HG03439 (cell line): ENCODE results near the gene MYH1.
"Not testable (repeated sequence)": the region's sequence is repeated elsewhere in the genome, so short reads cannot be mapped to it uniquely, and the experiment has no call there.

Source experiments
- ATAC-seq: cut with Tn5 transposase; IDR thresholded peaks from one replicate; pipeline ENCODE4 v1.9.1; 2021; ENCODE audit warnings: mild to moderate bottlenecking, moderate library complexity; ENCODE audit not compliant: unreplicated experiment

MYH1 gene

DNA sequence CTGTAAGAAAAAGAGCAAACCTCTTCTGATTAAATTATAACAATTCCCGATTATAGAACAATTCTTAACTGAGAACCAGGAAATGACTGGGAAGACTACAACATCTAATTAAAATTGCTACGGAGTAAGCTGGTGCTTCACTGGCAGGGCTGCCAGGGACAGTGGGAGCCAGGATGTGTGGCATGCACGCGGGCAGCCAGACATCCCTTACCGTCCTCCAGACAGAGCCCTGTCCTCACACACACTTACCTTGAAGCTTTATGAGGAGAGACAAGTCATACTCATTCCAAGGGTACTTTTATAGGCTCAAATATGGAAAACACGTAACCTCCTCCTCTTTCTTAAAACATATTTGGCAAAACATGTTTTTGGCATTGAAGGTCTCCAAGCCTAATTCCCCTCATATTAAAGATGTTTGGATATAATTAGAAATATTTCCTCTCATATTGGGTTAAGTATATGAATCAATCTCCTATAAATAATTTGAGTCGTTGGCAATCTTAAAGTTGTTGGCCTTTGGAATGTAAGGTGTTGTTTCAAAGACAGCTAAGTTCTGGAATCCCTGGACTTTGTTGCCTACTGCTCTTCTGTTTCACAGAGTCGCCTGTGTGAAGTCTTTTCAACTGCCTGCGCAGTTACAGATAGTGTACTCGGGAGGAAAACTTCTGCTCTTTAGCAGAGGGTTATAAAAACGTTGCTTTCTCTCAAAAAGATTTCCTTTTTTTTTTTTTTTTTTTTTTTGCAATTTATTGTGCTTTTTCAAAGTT, at the start of gene MYH1:
TSS of gene MYH1 (minus strand) at position 272 of the 767 bp plus-strand sequence. CDS start 1,900 bp downstream, outside the sequence.
- ATAC-seq: no peak

GRCh38 chr17:10563991-10564660, 45.8 kb upstream of the MYH1 start:
- no peak for ATAC-seq

DNA sequence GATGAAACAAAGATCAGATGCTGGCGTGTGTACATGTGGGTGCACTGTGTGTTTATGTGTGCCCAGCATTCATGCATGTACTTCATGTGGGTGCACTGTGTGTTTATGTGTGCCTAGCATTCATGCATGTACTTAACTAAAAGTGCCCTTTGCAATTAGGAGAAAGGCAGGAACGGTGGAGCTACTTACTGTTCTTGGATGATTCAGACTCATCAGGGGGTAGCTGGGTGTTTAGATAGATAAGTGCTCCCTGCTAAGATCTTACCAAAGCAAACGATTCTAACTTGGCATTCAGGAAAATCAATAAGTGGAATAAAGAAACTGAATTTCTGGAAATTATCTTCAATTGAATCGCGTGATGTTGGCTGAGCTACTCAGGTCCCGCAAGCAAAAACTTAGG, 39.7 kb upstream of the MYH1 start:
- no peak for ATAC-seq

- ATAC-seq: no peak
These were observed 39.1 kb upstream of the MYH1 start for GRCh38 chr17:10557422-10557821.

DNA sequence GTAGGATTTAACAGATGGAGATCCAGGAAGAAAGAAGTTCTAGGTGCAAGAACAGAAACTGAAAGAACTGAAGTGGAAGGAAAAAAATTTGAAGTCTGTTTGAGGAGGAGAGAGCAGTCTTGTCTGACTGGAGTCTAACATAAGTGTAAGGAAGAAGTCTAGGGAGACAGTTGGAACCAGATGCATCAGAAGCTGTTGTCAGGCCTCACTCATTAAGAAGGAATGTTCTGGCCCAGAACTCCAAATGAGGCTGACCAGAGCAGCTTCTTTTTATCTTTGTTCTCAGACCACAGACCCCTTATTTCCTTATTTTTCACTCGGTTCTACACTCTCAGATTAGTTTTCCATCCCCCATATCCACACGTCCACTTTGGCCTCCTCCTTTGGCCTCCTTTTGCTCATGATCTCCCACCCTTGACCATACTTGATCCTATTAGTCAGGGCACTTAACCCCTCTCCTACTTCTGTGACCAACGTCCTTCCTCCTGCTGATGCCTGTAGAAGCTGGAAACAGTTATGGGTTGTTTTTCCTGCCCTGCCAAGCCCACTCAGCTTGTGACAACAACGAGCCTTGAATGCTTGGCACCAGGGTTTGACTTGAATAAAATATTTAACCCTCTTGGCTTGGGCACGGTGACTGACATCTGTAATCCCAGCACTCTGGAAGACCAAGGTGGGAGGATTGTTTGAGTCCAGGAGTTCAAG, 38.1 kb upstream of the MYH1 start:
- ATAC-seq: no peak

- no peak for ATAC-seq
These were observed 31.7 kb upstream of the MYH1 start for GRCh38 chr17:10550014-10550413.

DNA sequence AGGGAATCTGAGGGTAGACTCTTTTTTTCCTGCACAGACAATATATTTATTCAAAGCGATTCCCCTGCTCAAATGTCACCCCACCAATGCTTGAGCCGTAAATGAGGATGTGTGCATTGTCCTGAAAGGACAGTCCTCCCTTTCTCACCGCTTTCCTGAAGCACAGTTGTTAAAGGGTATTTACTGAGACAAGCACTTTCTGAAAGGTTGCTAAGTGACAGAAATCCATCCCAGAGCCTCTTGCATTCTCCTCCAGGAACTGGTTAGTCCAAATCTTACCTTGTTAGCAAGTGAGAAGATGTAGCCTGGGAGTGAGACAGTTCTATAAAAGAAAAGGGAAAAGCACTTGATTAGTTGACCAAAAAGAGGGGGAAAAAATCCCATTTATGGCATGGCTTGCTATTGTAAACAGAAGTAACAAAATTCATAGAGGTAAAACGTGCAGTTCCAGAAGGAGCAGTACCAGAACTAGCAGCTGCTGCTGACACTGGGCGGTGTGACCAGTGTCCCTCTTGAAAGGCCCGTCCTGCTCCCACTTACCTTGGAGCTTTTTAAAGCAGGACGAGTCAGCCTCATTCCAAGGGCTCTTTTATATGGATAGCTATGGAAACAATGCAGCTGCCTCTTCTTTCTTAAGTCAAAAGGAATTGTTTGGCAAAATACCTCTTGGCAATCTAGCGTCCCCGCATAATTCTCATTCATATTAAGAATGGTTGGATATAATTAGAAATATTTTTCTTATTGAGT, 30.9 kb upstream of the MYH1 start, which contains the start of gene MYH2:
TSS of gene MYH2 (minus strand) at position 563 of the 747 bp plus-strand sequence. CDS start 1,738 bp downstream, outside the sequence.
- no peak for ATAC-seq

GRCh38 chr17:10547351-10547750, 29.0 kb upstream of the MYH1 start:
- no peak for ATAC-seq

DNA sequence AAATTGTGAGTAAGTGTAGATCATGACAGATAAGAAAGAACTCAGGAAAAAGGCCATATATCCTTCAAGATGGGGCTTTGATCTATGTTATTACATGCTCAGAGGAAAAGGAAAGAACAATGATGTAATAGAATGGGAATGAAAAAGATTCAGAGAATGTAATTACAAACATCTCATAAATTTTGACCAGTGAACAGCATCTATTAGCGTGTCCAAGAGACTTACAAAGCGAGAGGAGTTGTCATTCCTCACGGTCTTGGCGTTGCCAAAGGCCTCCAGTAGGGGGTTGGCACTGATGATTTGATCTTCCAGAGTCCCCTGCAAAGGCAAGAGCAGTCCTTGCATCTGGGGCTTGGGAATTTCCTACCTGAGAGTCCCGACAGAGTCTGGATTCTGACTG, 25.1 kb upstream of the MYH1 start:
- not testable (repeated sequence) for ATAC-seq

GRCh38 chr17:10541179-10541578, 22.8 kb upstream of the MYH1 start:
- ATAC-seq: not testable (repeated sequence)

GRCh38 chr17:10532026-10532425, 13.7 kb upstream of the MYH1 start:
- ATAC-seq: no peak

DNA sequence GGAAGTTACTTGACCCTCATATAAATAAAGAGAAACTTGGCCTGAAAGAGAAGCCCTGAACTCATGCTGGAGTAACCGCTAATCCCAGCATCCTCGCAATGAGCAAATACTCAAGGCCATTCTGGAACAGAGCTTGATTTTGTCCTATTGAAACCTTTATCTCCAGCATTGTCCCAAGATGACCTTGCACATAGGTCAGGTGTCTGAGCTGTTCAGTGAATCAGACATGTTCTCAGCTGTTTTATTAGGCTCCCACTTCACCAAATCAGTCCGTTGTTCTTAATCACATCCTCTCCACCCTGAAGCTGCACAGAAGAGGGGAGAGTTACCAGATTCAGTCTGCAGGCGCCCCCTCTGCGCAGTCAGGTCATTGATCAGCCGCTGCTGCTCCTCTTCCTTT, 9.1 kb upstream of the MYH1 start:
- ATAC-seq: no peak

DNA sequence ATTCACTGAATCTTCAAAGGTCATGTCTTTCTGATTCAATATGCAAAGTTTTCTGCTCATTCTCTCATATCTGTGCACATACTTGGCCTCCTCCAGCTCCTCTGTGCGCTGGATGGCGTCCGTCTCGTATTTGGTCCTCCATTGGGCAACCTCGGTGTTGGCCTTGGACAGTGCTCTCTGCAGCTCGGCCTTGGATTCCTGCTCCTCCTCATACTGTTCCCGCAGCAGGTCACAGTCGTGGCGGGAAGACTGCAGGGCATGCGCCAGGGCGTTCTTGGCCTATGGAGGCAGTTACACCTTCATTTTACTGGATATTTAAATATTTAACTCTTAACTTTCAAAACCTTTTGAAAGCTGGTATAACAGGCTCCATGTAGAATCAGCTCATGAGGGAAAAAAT, 8.2 kb upstream of the MYH1 start:
- no peak for ATAC-seq

DNA sequence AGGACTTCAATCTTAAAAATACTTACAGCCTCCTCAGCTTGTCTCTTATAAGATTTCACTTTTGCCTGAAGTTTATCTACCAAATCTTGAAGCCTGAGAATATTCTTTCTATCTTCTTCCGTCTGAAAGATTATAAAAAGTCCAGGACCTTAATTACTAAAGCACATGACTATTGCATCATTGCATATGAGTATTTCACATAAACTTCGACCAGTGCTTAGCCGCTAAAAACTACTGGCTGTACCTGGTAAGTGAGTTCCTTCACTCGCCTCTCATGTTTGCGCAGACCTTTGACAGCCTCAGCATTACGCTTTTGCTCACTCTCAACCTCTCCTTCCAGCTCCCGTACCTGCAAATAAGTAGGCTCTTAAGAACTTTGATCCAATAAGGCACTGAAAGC, 4.7 kb upstream of the MYH1 start:
- ATAC-seq: no peak

DNA sequence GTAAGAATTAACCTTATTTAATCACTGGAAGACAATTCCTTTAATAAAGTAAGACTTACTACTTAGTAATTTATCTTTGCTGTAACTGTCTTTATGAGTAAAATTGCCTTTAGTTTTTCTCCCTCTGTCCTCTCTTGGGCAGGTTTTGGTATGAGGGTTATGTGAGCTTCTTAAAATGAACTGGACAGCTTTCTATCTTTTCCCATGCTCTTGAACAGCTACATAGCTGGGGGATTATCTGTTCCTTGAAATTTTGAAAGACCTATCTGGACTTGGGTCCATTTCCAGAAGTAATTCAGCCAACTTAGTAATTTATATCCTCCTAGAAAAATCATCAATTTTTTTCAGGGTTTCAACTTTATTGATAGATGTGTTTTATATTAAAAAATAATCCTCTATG, 3.6 kb upstream of the MYH1 start:
- ATAC-seq: no peak

GRCh38 chr17:10516638-10517037, 1.7 kb downstream of the MYH1 start:
- no peak for ATAC-seq

DNA sequence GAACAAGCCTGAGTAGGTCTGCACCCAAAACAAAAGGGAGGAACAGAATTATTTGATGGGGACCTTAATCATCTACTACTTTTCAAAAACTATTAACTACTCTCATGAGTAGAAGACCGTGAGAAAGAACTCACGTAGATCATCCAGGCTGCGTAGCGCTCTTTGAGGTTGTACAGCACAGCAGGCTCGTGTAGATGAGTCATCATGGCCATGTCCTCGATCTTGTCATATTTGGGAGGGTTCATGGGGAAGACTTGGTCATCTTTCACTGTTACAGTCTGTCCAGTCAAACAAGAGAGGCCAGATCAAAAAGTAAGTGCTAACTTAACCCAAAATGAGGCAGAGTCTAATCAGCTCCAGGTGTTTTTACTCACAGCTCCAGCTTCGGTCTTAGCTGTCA, 2.3 kb downstream of the MYH1 start:
- no peak for ATAC-seq

DNA sequence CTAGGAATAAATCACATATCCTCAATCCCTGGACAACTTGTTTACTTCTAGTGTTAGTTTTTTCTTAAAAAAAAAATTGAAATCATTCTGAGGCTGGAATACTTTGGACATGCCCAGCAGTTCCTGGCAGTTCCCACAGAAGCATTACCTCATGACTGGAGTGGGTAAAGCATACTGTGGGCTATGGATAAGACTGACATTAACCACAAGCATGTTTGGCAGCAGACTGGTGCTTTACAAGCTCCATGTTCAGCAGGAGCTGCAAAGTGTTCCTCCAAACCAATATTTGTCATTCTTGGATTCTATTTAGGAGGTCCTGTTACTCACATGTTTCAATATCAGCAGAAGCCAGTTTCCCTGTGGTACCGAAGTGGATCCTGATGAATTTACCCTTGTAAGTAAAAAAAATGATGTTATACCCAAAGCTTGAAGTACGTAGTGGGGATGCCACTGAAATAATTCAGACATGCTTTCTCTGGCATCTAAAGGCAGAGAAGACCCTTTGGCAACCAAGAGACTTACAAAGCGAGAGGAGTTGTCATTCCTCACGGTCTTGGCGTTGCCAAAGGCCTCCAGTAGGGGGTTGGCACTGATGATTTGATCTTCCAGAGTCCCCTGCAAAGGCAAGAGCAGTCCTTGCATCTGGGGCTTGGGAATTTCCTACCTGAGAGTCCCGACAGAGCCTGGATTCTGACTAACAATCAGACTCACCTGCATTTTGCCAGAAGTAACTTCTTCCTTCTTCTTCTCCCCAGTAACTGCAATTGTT, 4.9 kb downstream of the MYH1 start:
- no peak for ATAC-seq

GRCh38 chr17:10512856-10513255, 5.5 kb downstream of the MYH1 start:
- ATAC-seq: no peak

DNA sequence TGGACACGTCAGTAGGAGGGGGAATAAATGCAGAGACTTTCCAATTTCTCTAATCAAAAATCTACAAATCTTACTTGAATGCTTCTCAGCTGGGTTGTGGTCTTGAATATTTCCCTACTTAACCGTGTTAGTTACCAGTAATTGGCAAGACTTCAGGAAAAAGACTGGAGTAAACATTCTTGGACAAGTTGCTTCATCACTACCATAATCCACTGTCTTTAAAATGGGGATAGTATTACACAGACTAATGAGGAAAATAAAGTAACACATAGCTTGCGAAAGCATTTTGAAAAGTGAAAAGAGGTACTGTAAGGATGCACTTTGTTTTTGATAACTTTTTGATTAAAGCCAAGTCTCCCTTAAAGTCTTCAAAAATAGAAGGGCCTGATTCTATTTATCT, 18.4 kb downstream of the MYH1 start:
- ATAC-seq: no peak
